GM12878 (cell line): Measurements from ENCODE around the gene AGPAT2. TPM values are rescaled to one million over a fixed set of nuclear protein-coding genes. Genes with fewer than 3 reads are reported as not detected.

Experiments used
- ATAC-seq: fragments of 200-7000 bp; cut with Tn5 transposase; 3 replicates; pipeline ENCODE4 v1.9.1; 2020; ENCODE audit warnings: mild to moderate bottlenecking, moderate library complexity
- BruUV-seq: library from RNA; stranded (reverse); fragments of 400-500 nt; replicated peaks from 2 replicates; lab custom pipeline; 2021; lab: Mats Ljungman, UMichigan
- CTCF ChIA-PET: fragments of 300-600 bp; sonication (Branson Sonifier 250); formaldehyde crosslinking; extraction: SDS; loops from one replicate; lab custom pipeline; 2021; ENCODE audit warnings: inconsistent platforms; lab: Yijun Ruan, JAX
- POLR2A ChIA-PET: fragments of 350-600 bp; formaldehyde crosslinking; extraction: SDS; loops from one replicate; lab custom pipeline; 2021; ENCODE audit warnings: inconsistent platforms; lab: Charles Lee
- RAD21 ChIA-PET: fragments of 300-600 bp; sonication (Branson Sonifier 250); formaldehyde crosslinking; loops from one replicate; lab custom pipeline; 2023; ENCODE audit warnings: antibody characterized with exemption; ENCODE audit not compliant: unreplicated experiment; lab: Charles Lee
- SMC1A ChIA-PET: fragments of 300-600 bp; sonication (Branson Sonifier 250); formaldehyde crosslinking; loops from one replicate; lab custom pipeline; 2023; ENCODE audit not compliant: unreplicated experiment, uncharacterized antibody; lab: Charles Lee
- DNase-seq: peaks from one replicate; pipeline ENCODE4 v3.0.0-alpha.2; 2011; ENCODE audit warnings: low read depth, low spot score
- FAIRE-seq: peaks from 3 replicates; lab custom pipeline; 2011; peaks lifted over from hg19 to GRCh38; lab: Jason Lieb, UNC
- H2AFZ ChIP-seq: 2 replicates; pipeline ENCODE4 v1.6.0; 2011; ENCODE audit warnings: low read depth, low read length, control low read depth; ENCODE audit not compliant: control insufficient read depth
- H3K27ac ChIP-seq: 2 replicates; pipeline ENCODE4 v1.5.1; 2011; ENCODE audit warnings: control low read depth; ENCODE audit not compliant: control insufficient read depth, insufficient read depth
- H3K27me3 ChIP-seq, 2 experiments: replicated peaks in 1 of 2; 2 replicates each; pipeline versions ENCODE4 v1.6.0 to v1.6.1; 2011; ENCODE audit warnings: low read length in 1 of 2; ENCODE audit not compliant: control insufficient read depth in 2 of 2, insufficient read depth in 2 of 2
- H3K36me3 ChIP-seq, 2 experiments: 2 replicates each; pipeline ENCODE4 v1.5.1; 2011; ENCODE audit warnings: low read length in 1 of 2; ENCODE audit not compliant: control insufficient read depth in 2 of 2, insufficient read depth in 2 of 2
- H3K4me1 ChIP-seq: 2 replicates; pipeline ENCODE4 v1.6.1; 2011; ENCODE audit warnings: mild to moderate bottlenecking, low read length, moderate library complexity, mixed read lengths; ENCODE audit not compliant: control insufficient read depth, insufficient read depth
- H3K4me2 ChIP-seq: 2 replicates; pipeline ENCODE4 v1.6.0; 2011; ENCODE audit warnings: control low read depth; ENCODE audit not compliant: control insufficient read depth, insufficient read depth
- H3K4me3 ChIP-seq: fragments of 200-600 bp; sonication (generic); 2 replicates; pipeline ENCODE4 v1.5.1; 2016
- H3K79me2 ChIP-seq: 2 replicates; pipeline ENCODE4 v1.6.0; 2011; ENCODE audit warnings: low read length; ENCODE audit not compliant: control insufficient read depth, insufficient read depth
- H3K9ac ChIP-seq: 2 replicates; pipeline ENCODE4 v1.8.0; 2011; ENCODE audit warnings: low read length, control low read depth, mixed read lengths; ENCODE audit not compliant: control insufficient read depth, insufficient read depth
- H3K9me3 ChIP-seq: replicated peaks from 3 replicates; pipeline ENCODE4 v1.5.1; 2011; ENCODE audit warnings: mild to moderate bottlenecking, low read length; ENCODE audit not compliant: control insufficient read depth, insufficient read depth
- H4K20me1 ChIP-seq: 2 replicates; pipeline ENCODE4 v1.6.0; 2011; ENCODE audit not compliant: control insufficient read depth, insufficient read depth
- ASH2L ChIP-seq: fragments of 300-600, 200-600 bp; sonication (generic); IDR thresholded peaks from 2 replicates; pipeline ENCODE4 v1.6.1; 2017; ENCODE audit warnings: low read depth, mild to moderate bottlenecking, borderline replicate concordance
- EZH2 ChIP-seq: IDR thresholded peaks from 2 replicates; pipeline ENCODE4 v1.6.1; 2012; ENCODE audit warnings: low read depth, mild to moderate bottlenecking, control low read depth, inconsistent platforms, low read length, borderline replicate concordance; ENCODE audit not compliant: control insufficient read depth
- FOS ChIP-seq: IDR thresholded peaks from 3 replicates; pipeline ENCODE4 v1.6.1; 2011; ENCODE audit warnings: borderline replicate concordance; ENCODE audit not compliant: insufficient read length; ENCODE audit errors: extremely low read depth
- RB1 ChIP-seq: fragments of 450-650 bp; formaldehyde crosslinking; IDR thresholded peaks from 2 replicates; pipeline ENCODE4 v1.6.1; 2017; ENCODE audit warnings: mild to moderate bottlenecking, borderline replicate concordance
- RFX5 ChIP-seq: IDR thresholded peaks from 2 replicates; pipeline ENCODE4 v1.6.1; 2011; ENCODE audit warnings: low read depth, low read length, improper control_type of control experiment
- TARDBP ChIP-seq: IDR thresholded peaks from 2 replicates; pipeline ENCODE4 v1.6.1; 2016; ENCODE audit warnings: borderline replicate concordance
- TCF3 ChIP-seq: IDR thresholded peaks from 2 replicates; pipeline ENCODE4 v1.6.1; 2012; ENCODE audit warnings: low read depth, mild to moderate bottlenecking, low read length, borderline replicate concordance; ENCODE audit not compliant: insufficient read depth
- WGBS: methylation state at CpG from one replicate; pipeline ENCODE4 v1.1.6; 2016; ENCODE audit warnings: low lambda C conversion rate; ENCODE audit not compliant: insufficient replicate concordance, insufficient coverage; ENCODE audit errors: missing lambda C conversion rate; 5-methylcytosine and 5-hydroxymethylcytosine counted together
- in situ Hi-C: fragments of 300-500 bp; cut with MboI; formaldehyde crosslinking; loops from 9 replicates; pipeline ENCODE4 v1.14.3; 2018; ENCODE audit warnings: mixed read lengths
- intact Hi-C: fragments of 100-400 bp; cut with micrococcal nuclease; formaldehyde crosslinking; loops from one replicate; pipeline ENCODE4 v1.14.2; 2022; ENCODE audit not compliant: unreplicated experiment
- polyA plus RNA-seq, 11 experiments: library from polyadenylated mRNA; depleted of rRNA in 4 of 11; unstranded in 6 of 11; stranded (reverse) in 5 of 11; fragments of >200 nt; fragmentation: Nextera tagmentation in 4 of 11; fragmentation: Illumina TruSeq in 1 of 11; extraction: Ambion mirVana in 4 of 11; extraction: Trizol in 1 of 11; gene quantifications; 1 replicate in 1 of 11; 2 replicates in 10 of 11; pipeline versions ENCODE4 v1.2.1 to v1.2.3, GENCODE V29; 2011 to 2016; ENCODE audit warnings: inconsistent platforms in 2 of 11, missing spikeins in 2 of 11, low read depth in 1 of 11
- total RNA-seq, 4 experiments: library from RNA; depleted of rRNA in 3 of 4; stranded (reverse); fragments of >200 nt in 3 of 4; fragmentation: Illumina TruSeq in 1 of 4; extraction: Trizol in 1 of 4; gene quantifications; 2 replicates each; pipeline versions ENCODE4 v1.2.1 to v1.2.3, GENCODE V29; 2013 to 2021
- TF ChIP-seq, protein P1 (sequence below): fragments of 150-350 bp; IDR thresholded peaks from 2 replicates; pipeline ENCODE4 v1.6.1; 2014; ENCODE audit warnings: mild to moderate bottlenecking, low read depth, low read length
- TF ChIP-seq, protein P2 (sequence below): fragments of 450-650 bp; IDR thresholded peaks from 2 replicates; pipeline ENCODE4 v1.6.1; 2017; ENCODE audit warnings: mild to moderate bottlenecking, moderate library complexity
- TF ChIP-seq, protein P3 (sequence below): IDR thresholded peaks from 2 replicates; pipeline ENCODE4 v1.6.1; 2012; ENCODE audit warnings: low read length, inconsistent platforms
- TF ChIP-seq, protein P4 (sequence below): fragments of 450-650 bp; IDR thresholded peaks from 2 replicates; pipeline ENCODE4 v1.6.1; 2016; ENCODE audit warnings: mild to moderate bottlenecking
- TF ChIP-seq, protein P5 (sequence below): IDR thresholded peaks from 2 replicates; pipeline ENCODE4 v1.6.1; 2012; ENCODE audit warnings: low read depth, low read length, improper control_type of control experiment
- TF ChIP-seq, protein P6 (sequence below): IDR thresholded peaks from 2 replicates; pipeline ENCODE4 v1.6.1; 2011; ENCODE audit warnings: low read depth, low read length, improper control_type of control experiment, borderline replicate concordance

AGPAT2 gene
- total and polyA plus RNA-seq, 10 of the 15 experiments (the other 5 are each of a cell fraction or from before 2014, with no cell fraction given), result 0.10 to 28.5 (median 18.2) TPM

DNA sequence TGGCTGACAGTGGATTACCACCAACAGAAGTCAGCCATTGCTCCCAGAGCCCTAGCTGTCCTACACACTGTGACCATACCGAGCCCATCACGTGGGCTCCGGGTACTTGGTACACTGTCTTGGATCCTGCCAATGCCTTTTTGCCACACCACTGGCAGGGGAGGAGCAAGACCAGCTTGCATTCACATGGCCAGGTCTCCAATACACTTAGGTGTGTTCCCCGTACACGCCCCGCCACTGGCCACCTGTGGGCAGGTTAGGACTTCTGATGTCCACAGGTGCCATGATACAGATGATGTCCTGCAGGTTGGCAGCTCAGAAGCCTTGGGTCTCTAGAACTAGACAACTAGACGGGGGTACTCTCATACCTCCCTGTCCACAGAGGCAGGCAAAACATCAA is 19.8 kb upstream of the AGPAT2 start:
- Histone ChIP-seq H3K79me2 (no peaks in the 10 kb centered on the region), H3K36me3 (no peaks in the 10 kb centered on the region), H3K4me1 (peaks cover 4% of the 10 kb centered on the region; the same call in 1 of the 2 replicates), H3K27me3 (peaks cover 0 to 4% of the 10 kb centered on the region in 2 experiments; a peak in 2 of 4 replicates), H2AFZ (no peak overlapping the region), H3K4me3 (no peak overlapping the region), H4K20me1 (no peaks in the 10 kb centered on the region), H3K4me2 (no peak overlapping the region), H3K9ac (no peak overlapping the region), H3K9me3 (no peaks in the 10 kb centered on the region), H3K27ac (no peak overlapping the region)
- DNase-seq (no peak), ATAC-seq (no peak), FAIRE-seq (no peak)
- CTCF ChIA-PET, result interaction anchor here (1.4 kb wide), 1 partner anchor 20 kb away, joined by 4 read pairs; no protein-coding TSS in a partner anchor
- RAD21 ChIA-PET, result no interaction called here
- intact Hi-C loops (no loop called here), in situ Hi-C loops (no loop called here)
- POLR2A ChIA-PET, result no interaction called here
- SMC1A ChIA-PET, result no interaction called here
- WGBS, result 39% methylated on average over 7 of the region's 7 CpGs
- BruUV-seq, result no TSS peak
- TF ChIP-seq TARDBP, result no peak
- TF ChIP-seq, protein P1, sequence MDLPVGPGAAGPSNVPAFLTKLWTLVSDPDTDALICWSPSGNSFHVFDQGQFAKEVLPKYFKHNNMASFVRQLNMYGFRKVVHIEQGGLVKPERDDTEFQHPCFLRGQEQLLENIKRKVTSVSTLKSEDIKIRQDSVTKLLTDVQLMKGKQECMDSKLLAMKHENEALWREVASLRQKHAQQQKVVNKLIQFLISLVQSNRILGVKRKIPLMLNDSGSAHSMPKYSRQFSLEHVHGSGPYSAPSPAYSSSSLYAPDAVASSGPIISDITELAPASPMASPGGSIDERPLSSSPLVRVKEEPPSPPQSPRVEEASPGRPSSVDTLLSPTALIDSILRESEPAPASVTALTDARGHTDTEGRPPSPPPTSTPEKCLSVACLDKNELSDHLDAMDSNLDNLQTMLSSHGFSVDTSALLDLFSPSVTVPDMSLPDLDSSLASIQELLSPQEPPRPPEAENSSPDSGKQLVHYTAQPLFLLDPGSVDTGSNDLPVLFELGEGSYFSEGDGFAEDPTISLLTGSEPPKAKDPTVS, result no peak
- TF ChIP-seq, protein P2, sequence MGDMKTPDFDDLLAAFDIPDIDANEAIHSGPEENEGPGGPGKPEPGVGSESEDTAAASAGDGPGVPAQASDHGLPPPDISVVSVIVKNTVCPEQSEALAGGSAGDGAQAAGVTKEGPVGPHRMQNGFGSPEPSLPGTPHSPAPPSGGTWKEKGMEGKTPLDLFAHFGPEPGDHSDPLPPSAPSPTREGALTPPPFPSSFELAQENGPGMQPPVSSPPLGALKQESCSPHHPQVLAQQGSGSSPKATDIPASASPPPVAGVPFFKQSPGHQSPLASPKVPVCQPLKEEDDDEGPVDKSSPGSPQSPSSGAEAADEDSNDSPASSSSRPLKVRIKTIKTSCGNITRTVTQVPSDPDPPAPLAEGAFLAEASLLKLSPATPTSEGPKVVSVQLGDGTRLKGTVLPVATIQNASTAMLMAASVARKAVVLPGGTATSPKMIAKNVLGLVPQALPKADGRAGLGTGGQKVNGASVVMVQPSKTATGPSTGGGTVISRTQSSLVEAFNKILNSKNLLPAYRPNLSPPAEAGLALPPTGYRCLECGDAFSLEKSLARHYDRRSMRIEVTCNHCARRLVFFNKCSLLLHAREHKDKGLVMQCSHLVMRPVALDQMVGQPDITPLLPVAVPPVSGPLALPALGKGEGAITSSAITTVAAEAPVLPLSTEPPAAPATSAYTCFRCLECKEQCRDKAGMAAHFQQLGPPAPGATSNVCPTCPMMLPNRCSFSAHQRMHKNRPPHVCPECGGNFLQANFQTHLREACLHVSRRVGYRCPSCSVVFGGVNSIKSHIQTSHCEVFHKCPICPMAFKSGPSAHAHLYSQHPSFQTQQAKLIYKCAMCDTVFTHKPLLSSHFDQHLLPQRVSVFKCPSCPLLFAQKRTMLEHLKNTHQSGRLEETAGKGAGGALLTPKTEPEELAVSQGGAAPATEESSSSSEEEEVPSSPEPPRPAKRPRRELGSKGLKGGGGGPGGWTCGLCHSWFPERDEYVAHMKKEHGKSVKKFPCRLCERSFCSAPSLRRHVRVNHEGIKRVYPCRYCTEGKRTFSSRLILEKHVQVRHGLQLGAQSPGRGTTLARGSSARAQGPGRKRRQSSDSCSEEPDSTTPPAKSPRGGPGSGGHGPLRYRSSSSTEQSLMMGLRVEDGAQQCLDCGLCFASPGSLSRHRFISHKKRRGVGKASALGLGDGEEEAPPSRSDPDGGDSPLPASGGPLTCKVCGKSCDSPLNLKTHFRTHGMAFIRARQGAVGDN, result no peak
- TF ChIP-seq, protein P3, sequence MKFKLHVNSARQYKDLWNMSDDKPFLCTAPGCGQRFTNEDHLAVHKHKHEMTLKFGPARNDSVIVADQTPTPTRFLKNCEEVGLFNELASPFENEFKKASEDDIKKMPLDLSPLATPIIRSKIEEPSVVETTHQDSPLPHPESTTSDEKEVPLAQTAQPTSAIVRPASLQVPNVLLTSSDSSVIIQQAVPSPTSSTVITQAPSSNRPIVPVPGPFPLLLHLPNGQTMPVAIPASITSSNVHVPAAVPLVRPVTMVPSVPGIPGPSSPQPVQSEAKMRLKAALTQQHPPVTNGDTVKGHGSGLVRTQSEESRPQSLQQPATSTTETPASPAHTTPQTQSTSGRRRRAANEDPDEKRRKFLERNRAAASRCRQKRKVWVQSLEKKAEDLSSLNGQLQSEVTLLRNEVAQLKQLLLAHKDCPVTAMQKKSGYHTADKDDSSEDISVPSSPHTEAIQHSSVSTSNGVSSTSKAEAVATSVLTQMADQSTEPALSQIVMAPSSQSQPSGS, result no peak
- TF ChIP-seq RFX5, result no peak
- TF ChIP-seq, protein P4, sequence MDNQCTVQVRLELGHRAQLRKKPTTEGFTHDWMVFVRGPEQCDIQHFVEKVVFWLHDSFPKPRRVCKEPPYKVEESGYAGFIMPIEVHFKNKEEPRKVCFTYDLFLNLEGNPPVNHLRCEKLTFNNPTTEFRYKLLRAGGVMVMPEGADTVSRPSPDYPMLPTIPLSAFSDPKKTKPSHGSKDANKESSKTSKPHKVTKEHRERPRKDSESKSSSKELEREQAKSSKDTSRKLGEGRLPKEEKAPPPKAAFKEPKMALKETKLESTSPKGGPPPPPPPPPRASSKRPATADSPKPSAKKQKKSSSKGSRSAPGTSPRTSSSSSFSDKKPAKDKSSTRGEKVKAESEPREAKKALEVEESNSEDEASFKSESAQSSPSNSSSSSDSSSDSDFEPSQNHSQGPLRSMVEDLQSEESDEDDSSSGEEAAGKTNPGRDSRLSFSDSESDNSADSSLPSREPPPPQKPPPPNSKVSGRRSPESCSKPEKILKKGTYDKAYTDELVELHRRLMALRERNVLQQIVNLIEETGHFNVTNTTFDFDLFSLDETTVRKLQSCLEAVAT, result no peak
- TF ChIP-seq RB1, result no peak
- TF ChIP-seq EZH2, result no peak
- no peak for TF ChIP-seq FOS
- TF ChIP-seq, protein P5, sequence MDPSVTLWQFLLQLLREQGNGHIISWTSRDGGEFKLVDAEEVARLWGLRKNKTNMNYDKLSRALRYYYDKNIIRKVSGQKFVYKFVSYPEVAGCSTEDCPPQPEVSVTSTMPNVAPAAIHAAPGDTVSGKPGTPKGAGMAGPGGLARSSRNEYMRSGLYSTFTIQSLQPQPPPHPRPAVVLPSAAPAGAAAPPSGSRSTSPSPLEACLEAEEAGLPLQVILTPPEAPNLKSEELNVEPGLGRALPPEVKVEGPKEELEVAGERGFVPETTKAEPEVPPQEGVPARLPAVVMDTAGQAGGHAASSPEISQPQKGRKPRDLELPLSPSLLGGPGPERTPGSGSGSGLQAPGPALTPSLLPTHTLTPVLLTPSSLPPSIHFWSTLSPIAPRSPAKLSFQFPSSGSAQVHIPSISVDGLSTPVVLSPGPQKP, result no peak
- no peak for TF ChIP-seq ASH2L
- TF ChIP-seq TCF3, result no peak
- TF ChIP-seq, protein P6, sequence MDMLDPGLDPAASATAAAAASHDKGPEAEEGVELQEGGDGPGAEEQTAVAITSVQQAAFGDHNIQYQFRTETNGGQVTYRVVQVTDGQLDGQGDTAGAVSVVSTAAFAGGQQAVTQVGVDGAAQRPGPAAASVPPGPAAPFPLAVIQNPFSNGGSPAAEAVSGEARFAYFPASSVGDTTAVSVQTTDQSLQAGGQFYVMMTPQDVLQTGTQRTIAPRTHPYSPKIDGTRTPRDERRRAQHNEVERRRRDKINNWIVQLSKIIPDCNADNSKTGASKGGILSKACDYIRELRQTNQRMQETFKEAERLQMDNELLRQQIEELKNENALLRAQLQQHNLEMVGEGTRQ, result no peak
